WTC11 (cell line): Measurements from ENCODE around the gene APBA1.

ENCODE experiments used
- CREB1 ChIP-seq: sonication (generic); formaldehyde crosslinking; IDR thresholded peaks from 2 replicates; pipeline ENCODE4 v1.8.0; 2023; ENCODE audit warnings: mild to moderate bottlenecking, missing genetic modification reagents
- CTCF ChIP-seq: fragments of 200-600 bp; IDR thresholded peaks from 2 replicates; pipeline ENCODE4 v1.8.0; 2022; ENCODE audit warnings: antibody characterized with exemption
- E2F1 ChIP-seq: sonication (generic); formaldehyde crosslinking; IDR thresholded peaks from 2 replicates; pipeline ENCODE4 v1.8.0; 2022; ENCODE audit warnings: mild to moderate bottlenecking, missing genetic modification reagents
- E2F4 ChIP-seq: sonication (generic); formaldehyde crosslinking; IDR thresholded peaks from 2 replicates; pipeline ENCODE4 v1.8.1; 2022; ENCODE audit warnings: low read depth, mild to moderate bottlenecking, moderate library complexity, missing genetic modification reagents, borderline replicate concordance
- MAX ChIP-seq: sonication (generic); formaldehyde crosslinking; IDR thresholded peaks from 2 replicates; pipeline ENCODE4 v1.8.0; 2022; ENCODE audit warnings: mild to moderate bottlenecking, missing genetic modification reagents

- TF ChIP-seq CTCF (no peak), MAX (CRISPR knock-in tag) (no peak), E2F4 (CRISPR knock-in tag) (no peak), CREB1 (CRISPR knock-in tag) (no peak), E2F1 (CRISPR knock-in tag) (no peak)
Observed at GRCh38 chr9:69601698-69602097, 70.5 kb downstream of the APBA1 start.
